VCaP (cell line): ENCODE results near the gene MYOG.

ENCODE experiments used
- H3K27ac ChIP-seq: fragments of 450-650 bp; 2 replicates; pipeline ENCODE4 v1.5.1; 2017
- TF ChIP-seq, protein P1 (sequence below): fragments of 450-650 bp; conservative IDR thresholded peaks from 2 replicates; pipeline ENCODE4 v1.5.1; 2017; ENCODE audit warnings: mild to moderate bottlenecking, moderate library complexity

Gene MYOG

DNA sequence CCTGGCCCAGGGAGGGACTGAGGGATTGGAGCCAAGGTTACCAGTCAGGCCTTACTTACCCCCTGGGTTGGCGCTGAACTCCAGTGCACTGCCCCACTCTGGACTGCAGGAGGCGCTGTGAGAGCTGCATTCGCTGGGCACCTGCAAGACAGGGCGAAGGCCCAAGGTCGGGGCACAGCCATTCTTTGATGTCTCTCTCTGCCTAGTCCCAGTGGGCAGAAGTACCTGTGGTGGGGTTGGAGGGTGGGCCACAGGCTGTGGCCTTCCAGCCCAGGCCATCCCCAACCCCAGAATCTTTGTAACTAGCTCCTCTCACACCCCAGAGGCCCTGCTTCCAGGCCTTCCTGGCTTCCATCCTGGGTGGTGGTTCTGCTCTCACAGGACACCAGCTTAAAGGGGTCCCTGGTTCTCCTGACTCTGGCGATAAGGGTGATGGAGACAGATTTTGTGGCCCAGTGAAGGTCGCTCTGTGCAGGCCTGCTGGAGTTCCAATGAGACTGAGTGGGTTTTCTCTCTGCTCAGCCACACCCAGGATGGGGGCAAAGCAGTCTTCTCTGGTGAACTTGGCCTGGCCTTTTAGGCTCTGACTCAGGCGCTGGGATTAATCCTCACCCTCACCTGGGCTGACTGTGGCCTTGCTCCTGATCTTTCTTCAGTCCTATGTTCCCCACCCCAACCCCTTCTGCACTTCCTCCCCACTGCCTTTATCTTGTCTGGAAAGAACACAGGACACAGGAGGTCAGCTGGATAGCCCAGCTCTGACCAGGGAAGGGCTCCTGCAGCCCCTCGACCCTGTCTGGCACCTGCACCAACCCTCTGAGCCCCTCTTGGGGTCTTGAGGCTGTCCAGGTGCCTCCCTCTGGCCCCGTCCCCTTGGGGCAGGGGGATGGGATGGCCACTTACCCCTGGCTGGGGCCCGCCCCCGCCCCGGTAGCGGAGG, 954 bp downstream of the MYOG start:
- TF ChIP-seq, protein P1, sequence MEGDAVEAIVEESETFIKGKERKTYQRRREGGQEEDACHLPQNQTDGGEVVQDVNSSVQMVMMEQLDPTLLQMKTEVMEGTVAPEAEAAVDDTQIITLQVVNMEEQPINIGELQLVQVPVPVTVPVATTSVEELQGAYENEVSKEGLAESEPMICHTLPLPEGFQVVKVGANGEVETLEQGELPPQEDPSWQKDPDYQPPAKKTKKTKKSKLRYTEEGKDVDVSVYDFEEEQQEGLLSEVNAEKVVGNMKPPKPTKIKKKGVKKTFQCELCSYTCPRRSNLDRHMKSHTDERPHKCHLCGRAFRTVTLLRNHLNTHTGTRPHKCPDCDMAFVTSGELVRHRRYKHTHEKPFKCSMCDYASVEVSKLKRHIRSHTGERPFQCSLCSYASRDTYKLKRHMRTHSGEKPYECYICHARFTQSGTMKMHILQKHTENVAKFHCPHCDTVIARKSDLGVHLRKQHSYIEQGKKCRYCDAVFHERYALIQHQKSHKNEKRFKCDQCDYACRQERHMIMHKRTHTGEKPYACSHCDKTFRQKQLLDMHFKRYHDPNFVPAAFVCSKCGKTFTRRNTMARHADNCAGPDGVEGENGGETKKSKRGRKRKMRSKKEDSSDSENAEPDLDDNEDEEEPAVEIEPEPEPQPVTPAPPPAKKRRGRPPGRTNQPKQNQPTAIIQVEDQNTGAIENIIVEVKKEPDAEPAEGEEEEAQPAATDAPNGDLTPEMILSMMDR, result no peak
- H3K27ac ChIP-seq, result no peak overlapping the region

GRCh38 chr1:203083463-203083921, 2.3 kb downstream of the MYOG start:
- H3K27ac ChIP-seq, result no peak overlapping the region
- TF ChIP-seq, protein P1, result no peak

DNA sequence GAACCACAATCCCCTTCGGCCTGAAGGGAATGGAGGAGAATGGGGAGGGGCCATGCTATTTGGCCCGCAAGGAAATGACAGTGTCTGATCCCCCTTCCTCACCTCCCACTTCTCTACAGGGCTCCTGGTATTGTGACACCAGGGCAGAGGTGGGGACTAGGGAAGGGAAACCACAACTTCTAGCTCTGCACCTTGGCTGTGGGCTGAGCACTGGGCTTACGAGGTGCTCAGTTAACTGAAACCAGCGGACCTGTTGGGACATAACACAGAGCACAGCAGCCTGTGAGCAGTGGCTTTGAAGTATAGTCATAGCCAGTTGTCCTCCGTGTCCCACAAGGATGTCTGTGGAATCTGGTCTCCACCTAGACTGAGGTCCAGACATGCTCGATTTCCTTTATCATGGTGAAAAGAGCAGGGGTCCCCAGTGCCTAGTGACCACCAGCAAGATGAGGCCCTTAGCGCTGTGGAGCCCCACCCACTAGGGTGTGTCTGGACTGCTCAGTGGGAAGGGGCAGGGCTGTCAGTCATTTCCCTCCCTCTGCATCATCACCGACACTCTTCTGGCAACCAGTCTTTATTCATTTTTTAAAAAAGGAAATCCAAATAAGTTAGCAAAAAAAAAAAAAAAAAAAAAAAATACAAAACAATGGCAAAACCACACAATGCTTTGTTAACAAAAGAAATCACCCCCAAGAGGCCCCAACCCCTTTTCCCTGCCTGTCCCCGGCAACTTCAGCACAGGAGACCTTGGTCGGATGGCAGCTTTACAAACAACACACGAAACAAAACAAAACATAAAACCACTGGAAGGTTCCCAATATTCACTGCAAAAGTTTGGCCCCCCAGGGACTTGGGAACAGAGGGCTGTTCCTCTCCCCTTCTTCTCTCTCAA, 3.0 kb downstream of the MYOG start:
- TF ChIP-seq, protein P1, result no peak
- no peak overlapping the region for H3K27ac ChIP-seq

DNA sequence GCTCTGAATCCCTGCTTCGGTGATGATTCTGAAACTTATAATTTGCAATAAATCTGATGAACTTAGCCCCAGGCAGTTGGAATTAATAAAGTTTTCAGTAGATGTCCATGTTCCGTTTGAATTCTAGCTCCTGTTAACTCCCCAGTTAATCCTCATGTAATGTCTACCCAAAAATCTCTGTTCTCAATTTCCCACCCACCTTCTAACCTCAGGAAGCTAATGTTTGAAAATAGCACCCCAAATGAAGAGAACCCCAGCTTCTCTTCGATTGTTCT, 3.6 kb downstream of the MYOG start:
- TF ChIP-seq, protein P1, result no peak
- no peak overlapping the region for H3K27ac ChIP-seq

DNA sequence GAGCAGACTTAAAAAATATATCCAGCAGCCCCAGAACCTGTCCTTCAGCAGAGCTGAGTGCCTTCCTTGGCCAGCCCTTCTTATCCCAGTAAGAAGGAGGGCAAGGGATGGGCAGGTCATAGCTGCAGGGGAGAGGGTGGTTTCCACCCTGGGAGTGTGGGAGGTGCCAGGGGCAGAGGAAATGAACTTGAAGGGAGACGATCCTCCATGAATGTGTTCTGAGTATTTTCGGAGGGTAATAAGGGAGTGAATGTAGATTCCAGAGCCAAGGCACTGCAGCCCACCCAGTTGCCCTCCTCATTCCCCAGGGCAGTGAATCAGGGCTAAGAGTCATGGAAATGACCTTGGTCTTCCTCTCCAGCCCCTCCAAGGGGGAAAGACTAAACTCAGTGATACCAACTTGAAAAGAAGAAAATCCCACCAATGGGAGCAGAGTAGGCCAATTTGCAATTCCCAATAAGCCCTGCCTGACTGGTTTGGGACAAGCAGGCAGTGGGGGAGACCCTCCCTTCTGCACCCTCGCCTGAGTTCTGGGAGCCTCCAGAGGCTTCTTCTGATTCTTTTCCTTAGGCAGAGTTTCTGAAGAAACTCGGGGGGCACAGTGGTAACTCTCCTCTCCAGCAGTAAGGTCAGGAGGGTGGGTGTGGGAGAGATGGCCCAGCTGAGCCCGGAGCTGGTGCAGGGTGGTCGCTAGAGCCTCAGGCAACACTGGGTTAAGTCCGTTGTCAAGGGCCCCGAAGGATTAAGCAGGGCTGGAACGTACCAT, 4.2 kb downstream of the MYOG start:
- TF ChIP-seq, protein P1, result no peak
- no peak overlapping the region for H3K27ac ChIP-seq

DNA sequence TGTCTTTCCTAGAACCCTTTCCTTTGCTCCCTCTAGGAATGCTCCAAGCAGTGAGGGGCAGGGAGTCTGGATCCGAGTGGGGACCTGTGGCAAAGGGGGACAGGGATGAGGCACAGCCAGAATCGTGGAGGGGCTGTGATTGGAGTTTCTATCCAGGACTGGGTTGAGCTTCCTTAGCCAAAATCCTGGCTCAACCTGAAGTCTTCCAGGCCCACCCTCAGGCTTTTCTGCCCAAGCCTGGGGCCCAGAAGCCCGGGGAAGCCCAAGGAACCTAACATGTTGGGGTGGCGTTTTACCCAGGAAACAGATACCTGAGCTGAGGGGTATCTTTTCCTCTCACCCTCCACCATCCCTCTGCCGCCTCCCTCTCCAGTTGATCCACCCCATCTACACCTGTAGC, 5.4 kb downstream of the MYOG start:
- H3K27ac ChIP-seq, result no peak overlapping the region
- TF ChIP-seq, protein P1, result no peak
